OCI-M1 (cell line): Measurements from ENCODE around the gene ABL1.

Experiments
- DNase-seq: peaks from one replicate; lab custom pipeline; 2025; lab: John Stamatoyannopoulos, UW

The ABL1 gene

DNA sequence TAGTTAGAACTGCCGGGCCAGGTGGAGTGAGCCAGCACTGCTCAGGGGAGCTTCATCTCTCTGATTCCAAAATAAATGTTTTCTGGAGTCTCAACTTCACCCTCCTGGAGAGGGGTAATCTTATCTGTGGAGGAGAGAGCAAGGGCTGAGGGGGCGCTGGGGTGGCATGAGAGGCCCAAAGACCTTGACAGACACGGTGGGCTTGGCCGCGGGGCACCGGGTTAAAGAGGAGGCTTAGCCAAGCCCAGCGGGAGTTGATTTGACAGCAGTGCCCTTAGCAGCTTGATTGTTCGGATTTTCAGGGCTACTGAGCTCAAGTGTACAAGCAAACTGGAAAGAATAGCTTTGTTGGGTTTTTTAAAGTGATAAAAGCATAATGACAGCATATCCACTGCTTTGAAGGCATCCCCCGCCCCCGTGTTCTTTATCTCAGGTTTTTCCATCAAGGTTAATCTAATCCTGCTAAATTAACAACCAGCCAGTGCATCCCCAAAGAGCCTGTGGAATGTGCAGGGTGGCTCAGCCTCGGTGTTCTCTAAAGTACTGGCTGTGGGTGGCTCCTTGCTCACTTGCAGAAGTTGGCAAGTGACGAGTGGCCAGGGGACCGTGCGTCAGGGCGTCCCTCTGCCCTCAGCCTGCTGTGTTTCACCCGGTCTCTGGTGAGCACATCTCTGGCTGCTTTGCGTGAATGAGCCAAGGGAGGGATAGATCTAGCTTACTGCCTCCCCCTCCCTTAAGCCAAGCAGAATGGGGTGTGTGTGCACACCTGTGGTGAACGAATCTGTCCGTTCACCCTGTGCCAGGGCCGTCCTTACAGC is 56.0 kb downstream of the ABL1 start:
- DNase-seq: no peak

DNA sequence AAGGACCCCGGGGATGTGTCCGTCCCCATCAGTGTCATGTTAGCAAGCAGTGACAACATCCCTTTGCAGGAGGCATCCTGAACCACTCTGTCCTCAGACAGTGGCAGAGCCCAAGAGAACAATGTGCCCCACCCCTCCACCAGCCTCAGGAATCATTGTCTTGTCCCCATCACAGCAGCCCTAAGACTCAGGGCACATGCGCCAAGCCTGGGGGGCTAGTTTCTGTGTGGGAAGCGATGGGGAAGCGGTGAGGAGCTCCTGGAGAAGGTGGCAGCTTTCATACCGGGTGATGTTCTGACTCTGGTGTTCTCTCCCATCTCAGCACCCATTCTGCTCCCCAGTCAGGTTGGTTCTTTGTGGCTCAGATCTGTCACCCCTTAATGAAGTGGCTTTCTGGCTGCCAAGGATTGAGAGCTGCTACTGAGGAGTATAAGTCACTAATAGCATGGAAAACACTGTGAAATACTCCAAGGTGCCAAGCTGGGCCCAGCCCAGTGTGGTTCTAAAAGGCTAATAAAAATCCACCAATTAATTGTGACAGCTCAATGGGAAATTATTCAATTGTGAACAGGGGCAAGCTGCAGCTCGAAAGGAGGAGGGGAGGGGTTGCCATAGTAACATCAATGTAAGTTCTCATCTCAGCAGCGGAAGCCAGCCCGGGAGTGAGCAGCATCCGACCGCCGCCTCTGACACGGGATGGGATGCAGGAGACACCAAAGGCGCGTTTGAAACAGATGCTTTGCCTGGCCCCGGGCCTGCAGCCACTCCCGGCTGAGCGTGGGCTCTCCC is 56.8 kb downstream of the ABL1 start:
- no peak for DNase-seq

DNA sequence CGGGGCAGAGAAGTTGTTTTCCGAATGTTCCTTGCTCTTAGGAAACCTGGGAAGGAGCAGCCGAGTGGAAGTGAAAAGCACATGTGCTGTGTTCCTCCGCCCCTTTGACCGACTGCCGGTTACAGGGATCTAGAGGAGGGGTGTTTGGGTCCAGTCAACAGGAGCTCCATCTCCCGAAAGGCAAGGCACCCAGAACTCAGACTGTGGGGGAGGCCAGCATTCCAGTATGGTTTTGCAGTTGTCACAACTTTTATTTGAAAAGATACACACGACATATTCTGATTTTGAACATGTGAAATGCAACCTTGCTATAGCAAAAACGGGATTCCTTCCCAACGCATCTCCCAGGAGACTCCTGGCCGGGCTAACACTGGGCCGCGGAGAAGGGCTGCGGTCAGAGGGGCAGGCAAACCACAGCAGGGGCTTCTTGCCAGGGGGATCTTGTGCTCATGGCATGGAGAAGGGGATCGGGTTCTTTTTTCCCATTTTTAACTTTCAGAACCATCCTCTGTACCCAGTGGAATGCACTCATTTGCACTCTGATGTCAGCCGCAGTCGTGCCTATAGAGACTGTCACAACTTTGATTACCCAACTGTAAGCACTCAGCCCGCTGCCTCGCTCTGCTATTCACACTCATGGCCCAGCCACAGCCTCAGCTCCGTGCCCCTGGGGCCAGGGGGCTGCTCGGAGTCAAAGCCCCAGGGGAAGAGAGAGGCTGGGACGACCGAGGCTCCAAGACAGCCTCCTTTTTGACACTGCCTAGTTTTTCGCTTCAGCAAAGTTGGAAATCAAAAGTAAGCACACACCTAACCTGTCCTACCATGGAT is 57.6 kb downstream of the ABL1 start:
- no peak for DNase-seq

DNA sequence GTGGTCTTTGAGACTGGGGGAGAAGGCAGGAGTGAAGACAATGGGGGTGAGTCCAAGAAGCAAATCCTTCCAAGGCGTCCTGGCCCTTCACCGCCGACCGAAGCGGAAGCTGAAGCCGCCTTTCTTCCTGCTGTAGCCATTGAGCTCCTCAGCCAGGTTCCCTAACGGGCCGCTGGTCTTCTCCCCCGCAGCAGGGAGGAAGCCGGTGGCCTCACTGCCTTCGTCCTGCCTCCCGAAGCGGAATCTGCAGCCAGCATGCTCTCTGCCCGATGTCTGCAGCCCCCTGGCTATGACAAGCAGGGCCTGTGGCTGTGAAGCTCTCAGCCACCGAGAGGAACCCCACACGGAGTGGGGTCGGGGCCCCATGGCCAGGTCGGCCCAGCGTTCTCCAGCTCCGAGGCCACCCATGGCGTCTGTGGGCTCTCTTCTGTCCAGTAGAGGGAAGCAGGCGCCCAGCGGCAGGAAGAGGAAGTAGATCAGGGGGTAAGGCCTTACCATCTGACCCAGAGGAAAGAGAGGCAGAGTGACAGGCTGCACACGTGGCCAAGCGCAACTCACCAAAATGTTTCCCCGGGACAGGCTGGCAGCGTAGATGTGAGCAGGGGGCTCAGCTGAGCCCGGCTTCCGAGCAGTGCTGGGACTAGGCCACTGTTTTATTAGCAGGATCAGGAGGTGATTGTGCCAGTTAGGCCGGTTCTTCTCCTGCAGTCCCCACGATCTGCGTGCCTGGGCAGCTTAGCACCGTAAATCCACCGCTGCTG is 58.5 kb downstream of the ABL1 start:
- peak; percentile 27 for DNase-seq

DNA sequence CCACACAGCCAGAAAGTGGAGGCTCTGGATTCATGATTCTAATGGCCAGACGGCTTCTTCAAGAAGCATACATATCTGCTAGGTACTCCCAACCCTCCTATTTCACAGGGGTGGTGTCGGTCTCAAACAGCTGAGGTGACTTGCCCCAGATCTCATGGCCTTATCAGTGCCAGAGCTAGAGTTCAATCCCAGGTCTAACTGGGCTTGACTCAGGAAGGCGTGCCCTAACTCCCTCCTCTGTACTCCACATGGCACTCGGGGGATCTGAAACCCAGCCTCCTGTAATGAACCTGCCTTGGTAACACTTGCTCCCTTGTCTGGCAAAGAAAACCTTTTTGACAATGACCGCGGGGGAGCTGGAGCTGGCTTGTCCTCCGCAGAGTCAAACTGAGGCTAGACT is 59.5 kb downstream of the ABL1 start:
- DNase-seq: no peak

DNA sequence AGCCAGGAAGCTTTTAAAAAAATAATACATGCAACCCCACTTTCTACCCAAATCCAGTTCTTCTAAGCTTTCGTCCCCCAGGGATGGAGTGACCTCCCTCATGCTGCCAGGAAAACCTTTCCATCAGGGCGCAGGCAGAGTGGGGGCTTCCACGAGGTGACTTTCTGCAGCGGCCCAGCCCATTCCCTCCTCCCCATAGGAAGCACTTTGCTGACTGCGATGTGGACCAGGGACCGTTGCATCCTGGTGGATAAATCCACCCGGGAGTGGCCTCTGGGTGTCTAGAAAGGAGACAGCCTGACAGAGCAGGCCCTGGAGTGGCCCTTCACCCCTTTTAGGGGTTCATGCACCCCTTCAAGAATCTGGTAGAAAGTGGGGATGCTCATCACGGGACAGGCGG is 60.0 kb downstream of the ABL1 start:
- DNase-seq: no peak

DNA sequence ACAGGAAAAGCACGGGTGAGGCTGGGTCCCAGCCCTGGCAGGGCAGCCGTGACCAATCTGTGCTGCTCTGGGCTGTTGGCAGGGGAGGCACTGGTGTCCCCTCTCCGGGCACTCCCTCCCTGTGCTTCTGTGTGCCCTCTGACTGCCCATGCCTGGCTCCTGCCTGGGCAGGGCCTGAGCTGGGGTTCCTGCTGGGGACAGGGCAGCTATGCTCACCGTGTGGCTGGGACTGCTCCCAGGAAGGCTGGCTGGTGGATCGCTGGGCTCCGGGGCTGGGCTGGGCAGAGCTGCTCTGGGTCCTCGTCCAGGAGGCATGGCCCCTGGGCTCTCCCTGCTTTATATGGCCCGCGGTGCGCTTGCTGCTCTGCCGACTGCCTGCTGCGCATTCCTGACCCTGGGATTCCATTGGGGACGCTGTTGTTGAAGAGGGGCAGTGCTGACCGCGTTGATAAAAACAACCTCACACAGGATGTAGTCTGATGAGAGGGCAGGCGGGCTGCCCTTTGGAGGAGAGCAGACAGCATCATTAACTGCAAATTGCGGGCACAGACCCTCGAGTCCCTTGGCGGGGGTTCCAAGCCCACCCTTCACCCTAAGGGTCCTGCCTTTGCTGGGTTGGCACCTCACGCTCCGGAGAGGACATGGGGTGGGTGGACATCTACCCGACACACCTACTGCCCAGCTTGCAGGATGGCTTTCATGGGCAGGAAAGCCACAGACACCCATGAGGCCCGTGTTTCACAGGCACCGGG is 60.6 kb downstream of the ABL1 start:
- DNase-seq: no peak

DNA sequence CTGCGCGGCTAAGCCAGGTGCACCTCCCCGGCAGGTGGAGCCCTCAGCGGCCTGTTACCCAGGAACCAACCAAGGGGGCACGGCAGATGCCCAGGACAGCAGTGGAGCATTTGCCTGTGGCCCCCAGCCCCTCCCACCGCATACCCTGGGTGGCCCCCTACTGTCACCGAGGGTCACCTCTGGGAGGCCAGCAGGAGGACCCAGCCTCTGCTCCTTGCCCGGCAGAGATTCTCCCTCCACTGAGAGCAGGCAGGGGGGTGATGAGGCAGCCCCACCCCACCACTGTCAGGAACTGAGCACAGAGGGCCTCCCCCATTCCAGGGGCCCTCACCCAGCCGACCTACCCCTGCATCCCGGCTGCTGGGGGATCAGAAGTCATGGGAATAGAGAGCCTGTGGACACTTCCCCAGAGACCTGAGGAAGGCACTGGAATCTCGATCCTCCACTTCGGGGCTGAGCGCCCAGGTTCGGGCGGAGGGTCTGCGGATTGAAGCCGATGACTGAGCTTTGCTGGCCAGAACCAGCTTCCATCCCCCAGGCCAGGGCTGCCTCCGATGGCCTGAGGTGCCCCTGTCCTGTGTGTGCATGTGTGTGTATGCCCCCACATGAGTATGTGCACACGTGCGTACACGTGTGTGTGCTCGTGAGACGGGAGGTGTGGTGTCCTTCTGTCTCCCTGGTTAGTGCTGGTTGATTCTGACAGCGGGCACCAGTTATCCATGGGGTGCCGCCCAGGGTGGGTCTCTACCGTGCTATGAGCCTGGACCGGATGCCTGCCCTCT is 61.4 kb downstream of the ABL1 start, which contains the start of gene QRFP:
Gene QRFP (minus strand): TSS at position 580 of the 782 bp plus-strand sequence. CDS start 2,974 bp downstream, outside the sequence.
- no peak for DNase-seq

DNA sequence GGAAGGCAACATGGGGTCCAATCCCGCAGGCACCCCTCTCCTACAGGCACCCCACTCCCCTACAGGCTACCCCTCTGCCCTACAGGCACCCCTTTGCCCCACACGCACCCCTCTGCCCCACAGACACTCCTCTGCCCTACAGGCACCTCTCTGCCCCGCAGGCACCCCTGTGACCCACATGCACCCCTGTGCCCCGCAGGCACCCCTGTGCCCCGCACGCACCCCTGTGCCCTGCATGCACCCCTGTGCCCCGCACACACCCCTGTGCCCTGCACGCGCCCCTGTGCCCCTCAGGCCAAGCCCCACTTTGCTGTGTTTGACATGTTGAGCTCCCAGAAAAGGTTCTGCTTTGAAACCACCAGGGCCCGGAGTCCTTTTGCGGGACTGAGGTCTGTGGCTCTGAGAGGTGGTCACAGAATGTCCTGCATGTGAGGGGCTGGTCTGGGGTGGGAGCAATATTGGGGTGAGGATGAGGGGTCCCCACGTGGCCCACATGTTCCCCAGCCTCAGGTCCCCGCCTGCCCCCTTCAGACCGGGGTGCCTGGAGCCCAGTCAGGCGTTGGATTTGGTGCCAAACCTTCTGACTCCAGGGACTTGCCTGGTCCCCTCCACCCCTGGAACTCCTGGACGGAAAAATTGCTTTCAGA is 62.2 kb downstream of the ABL1 start:
- DNase-seq: no peak

DNA sequence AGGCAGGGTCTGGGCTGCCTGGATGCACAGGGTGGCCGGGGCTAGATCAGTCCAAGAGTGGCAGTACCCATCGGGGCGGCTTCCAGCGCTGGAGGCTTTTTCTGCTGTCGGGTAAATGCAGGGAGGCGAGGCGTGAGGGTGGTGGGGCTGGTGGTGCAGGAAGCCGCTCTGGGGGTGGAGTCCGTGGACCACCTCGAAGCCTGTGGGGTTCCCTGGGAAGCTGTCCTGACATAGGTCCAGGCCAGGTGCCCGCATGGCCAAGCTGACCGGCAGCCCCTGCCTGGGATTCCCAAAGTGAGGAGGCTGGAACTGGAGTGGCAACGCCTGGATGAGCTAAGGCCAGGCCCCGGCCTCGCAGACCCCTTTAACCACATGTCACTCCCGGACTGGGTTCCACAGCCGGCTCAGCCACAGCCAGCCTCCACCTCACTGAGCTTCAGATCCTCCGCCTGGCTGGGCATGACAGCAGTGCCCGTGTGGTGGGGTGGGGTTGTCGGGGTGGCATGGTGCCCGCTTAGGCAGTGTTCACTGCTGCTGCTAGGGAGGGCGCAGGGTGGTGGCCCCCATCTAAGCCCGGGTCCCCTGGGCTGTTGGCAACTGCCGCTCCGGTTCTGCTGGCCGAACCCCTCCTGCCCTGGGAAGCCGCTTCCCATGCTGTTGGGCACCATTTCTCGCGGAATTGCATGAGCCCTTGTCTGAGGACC is 62.9 kb downstream of the ABL1 start:
- no peak for DNase-seq

DNA sequence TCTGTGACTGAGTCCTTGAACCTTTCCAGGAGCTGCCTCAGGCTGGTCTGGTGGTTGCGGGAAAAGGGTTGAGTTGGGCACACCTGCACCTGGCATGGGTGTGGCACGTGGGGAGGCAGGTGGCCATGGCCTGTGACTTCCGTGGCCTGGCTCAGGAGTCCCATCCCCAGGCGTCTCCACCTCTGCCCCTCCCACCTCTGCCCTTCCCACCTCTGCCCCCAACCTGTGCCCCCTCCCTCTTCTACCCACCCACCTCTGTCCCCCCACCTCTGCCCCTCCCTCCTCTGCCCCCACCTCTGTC is 63.4 kb downstream of the ABL1 start:
- no peak for DNase-seq

DNA sequence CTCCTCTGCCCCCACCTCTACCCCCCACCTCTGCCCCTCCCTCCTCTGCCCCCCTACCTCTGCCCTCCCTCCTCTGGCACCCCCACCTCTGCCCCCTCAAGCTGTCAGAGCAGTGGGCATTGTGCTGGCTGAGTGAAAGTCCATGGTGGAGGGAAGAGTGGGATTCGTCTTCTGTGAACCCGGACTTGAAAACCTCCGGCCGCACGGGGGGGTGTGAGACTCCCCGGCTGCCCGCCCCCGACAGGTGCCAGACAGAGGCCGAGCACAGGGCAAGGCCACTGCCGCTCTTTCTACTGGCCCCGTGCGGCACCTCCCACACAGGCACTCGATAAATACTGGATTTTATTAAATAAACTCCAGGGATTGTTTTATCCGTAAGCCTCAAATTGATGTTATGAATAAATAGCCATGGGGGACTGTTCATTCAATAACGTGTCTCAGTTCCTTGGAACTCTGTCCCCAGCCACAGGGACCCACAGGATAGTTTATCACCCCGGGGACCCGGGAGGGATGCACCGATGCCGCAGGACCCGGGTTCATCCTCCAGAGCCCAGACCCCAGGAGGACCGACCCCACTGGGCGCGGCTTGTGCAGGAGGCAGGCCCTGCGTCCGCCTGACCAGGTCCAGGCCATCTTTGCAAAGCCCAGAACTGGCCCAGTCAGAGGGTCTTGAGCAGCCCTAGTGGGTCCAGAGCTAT is 64.1 kb downstream of the ABL1 start:
- no peak for DNase-seq

DNA sequence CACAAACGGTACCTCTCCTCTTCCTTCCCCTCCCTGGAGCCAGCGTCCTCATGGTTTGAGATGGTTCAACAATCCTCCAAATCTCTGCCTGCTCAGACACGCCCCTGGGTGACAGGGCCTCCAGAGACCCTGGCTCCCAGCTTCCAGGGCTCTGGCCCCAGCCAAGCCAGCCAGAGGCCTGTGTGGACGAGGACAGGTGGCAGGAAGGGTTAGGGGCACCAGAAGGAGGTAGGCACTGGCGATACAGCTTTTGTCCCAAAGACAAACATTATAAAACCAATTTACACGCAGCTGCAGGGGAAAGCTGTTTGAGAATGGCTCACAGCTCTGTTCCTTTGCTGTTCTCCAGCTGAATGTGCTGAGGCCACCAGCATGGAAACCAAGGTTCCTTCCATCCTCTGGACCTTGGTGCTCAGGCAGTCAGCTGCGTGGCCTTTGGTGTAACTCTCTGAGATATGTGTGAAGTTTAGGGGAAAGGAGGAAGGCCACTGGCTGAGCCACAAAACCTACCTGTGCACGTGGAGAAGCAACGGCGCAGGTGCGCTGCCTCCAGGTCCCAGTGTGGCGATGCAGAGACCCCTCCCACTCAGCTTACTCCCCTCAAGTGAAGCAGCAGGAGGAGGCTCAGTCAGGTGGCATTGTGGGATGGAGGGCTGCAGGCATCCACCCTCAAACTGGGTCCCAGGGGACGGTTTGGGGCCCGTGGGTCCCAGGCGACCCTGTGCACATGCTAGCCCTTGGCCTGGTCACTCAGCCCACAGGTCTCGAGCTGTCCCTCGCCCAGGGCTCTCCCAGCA is 65.8 kb downstream of the ABL1 start:
- DNase-seq: no peak

DNA sequence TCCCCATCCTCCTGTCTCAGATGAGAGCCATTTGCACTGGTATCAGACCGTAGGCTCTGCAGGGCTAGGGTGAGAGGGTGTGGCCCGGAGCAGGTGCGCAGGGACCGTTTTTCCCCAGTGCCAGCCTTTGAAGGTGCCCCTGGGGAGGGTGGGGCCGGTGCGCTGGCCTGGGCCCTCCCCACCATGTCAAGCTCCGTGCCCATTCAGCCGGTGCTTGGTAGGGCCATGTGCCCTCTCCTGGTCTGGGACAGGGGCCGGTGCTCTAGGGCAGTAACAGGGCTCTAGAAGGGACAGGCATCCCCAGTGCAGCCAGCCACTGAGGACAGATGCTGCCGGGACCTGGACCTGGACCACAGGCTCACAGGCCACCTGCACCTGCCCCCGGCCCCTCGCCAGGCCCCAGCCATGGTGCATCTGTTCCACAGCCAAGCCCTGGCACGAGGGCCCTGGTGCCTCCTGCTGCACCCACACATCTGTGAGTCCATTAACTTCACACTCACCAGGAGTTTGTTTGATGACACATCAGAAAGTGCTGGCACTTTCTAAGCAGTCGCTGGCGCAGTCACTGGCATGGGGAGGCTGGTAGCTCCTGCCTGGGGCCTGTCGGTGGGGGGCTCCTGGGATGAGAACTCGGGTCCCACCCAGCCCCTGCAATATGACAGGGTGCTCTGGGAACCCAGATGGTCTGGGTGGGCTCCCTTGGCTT is 66.6 kb downstream of the ABL1 start:
- DNase-seq: no peak

DNA sequence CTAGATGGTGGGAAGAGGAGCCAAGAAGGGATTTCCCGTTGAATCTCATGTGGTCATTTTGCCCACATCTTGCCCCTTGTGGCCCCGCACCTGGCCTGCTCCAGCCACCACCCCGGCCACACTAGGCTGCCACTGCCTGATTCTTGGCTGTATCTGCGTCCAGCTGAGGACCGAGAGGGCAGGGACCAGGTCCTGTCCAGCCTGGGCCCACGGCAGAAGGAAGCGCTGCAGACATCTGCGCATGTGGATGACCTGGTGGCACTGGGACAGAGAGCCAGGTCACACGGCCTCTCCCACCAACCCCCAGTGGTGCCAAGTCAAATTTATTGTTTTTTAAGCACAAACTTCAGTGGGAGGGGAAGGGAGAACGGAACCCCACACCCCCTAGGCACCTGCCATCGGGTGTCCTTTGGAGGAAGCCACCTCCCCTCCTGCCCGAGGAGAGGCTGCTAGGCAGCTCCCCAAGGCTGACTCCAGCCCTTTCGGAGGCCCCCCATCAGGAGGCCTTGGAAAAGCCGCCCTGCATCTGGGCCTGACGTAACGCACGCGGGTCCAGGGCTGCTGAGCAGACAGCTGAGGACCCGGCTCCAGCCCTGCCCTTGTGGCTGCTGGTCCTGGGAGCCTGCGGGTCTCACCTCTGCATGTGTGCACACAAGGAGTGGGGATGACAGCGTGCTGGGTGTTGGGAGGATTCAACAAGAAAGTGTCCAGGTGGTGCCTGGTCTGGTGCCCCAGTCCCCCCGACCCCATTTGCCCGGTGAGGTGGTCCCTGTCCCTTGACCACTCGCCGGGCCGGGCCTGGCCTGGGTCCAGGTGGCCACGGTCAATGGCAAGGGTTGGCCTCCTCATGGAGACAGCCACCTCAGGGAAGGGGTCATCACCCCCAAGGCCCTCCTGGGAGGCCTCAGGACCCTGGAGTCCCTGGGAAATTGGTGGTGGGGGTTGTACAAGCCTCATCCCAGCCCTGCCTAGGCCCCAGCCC is 67.4 kb downstream of the ABL1 start:
- no peak for DNase-seq
